Adipose tissue (tissue), 3 donors: ENCODE data around the gene HSPB6. TPM values are rescaled to one million over a fixed set of nuclear protein-coding genes. Genes with fewer than 3 reads are reported as not detected.

Source experiments
- H3K27ac ChIP-seq: one replicate; pipeline ENCODE4 v1.5.1; 2013; ENCODE audit warnings: low read depth, low read length
- WGBS, 3 donors: extraction: QIAGEN DNeasy Blood & Tissue Kit; methylation state at CpG; one replicate each; pipeline ENCODE4 v1.1.7; 2013; 5-methylcytosine and 5-hydroxymethylcytosine counted together
- polyA plus RNA-seq, 3 donors: library from polyadenylated mRNA; stranded (reverse); fragments of 200-250 nt; gene quantifications; one replicate each; pipeline ENCODE4 v1.2.3, GENCODE V29; 2013
- donor health status: healthy with polysubstance abuse.
- donor health status: Bipolar disorder and iron deficiency.
- donor health status: healthy.

The HSPB6 gene
- polyA plus RNA-seq, 3 donors: 63.3 to 608 (median 552) TPM

DNA sequence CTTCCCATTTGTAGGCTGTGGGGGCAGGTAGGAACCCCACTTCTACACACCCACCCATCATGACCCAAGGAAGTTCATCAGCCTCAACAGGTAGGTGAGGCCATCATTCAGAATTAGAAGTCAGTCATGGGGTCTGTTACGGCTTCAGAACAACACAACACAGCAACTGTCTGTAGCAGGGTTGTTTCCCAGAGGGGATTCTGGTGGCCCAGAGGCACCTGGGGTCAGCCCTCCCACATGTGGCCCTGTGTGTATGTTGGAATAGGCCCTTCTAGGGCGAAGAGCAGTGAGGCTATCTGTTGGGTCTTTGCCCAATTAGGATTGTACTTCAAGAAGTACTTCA, 18.0 kb downstream of the HSPB6 start:
- WGBS, 3 donors: 72 to 97% (median 83%) methylated on average over 2 of the region's 2 CpGs
- no peak overlapping the region for H3K27ac ChIP-seq

- WGBS, 3 donors: 90 to 91% (median 91%) methylated on average over 37 of the region's 37 CpGs
- no peak overlapping the region for H3K27ac ChIP-seq
Observed at GRCh38 chr19:35738021-35738886, 18.6 kb downstream of the HSPB6 start.

GRCh38 chr19:35736913-35737886, 19.6 kb downstream of the HSPB6 start:
- H3K27ac ChIP-seq: no peak overlapping the region
- WGBS, 3 donors: 84 to 89% (median 88%) methylated on average over 22 of the region's 22 CpGs

GRCh38 chr19:35734889-35735288, 21.9 kb downstream of the HSPB6 start:
- H3K27ac ChIP-seq: no peak overlapping the region
- 80 to 87% (median 84%) methylated on average over 5 of the region's 5 CpGs for WGBS, 3 donors

DNA sequence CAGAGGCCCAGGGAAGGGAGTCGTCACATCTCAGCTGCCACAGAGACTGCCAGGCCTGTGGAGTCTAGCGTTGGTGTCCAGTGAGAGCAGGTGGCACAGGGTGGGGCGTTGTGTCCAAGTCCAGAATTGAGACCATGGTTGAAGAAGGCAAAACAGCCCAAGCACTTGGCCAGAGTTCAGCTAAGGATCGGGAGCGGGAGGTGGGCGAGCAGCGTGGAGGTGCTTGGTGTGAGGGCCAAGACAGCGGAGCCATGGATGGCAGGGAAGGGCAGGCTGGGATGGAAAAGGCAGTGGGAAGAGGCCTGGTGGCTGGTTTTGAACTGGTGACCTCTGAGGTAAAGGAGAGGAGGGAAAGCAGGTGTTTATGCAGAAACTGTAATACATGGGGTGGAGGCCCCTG, 22.6 kb downstream of the HSPB6 start:
- WGBS, 3 donors: 94 to 96% (median 95%) methylated on average over 8 of the region's 8 CpGs
- H3K27ac ChIP-seq: no peak overlapping the region

- 86 to 93% (median 90%) methylated on average over 35 of the region's 35 CpGs for whole genome bisulfite sequencing, 3 donors
Observed at GRCh38 chr19:35733180-35734125, 23.4 kb downstream of the HSPB6 start.

DNA sequence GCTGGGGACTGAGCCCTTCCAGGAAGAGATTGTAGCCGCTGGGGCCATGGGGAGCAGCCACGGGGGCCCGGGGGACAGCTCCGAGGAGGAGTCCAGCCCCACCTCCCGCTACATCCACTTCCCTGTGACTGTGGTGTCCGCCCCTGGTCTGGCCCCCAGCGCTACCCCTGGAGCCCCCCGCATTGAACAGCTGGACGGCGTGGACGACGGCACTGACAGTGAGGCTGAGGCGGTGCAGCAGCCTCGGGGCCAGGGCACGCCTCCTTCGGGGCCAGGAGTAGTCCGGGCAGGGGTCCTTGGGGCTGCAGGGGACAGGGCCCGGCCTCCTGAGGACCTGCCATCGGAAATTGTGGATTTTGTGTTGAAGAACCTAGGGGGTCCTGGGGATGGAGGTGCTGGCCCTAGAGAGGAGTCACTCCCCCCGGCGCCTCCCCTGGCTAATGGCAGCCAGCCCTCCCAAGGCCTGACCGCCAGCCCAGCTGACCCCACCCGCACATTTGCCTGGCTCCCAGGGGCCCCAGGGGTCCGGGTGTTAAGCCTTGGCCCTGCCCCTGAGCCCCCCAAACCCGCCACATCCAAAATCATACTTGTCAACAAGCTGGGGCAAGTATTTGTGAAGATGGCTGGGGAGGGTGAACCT, 24.2 kb downstream of the HSPB6 start:
- H3K27ac ChIP-seq: no peak overlapping the region
- 87 to 92% (median 88%) methylated on average over 24 to 25 of the region's 25 CpGs for WGBS, 3 donors

More at GRCh38 chr19:35733180-35734125, 23.4 kb downstream of the HSPB6 start:
- no peak overlapping the region for H3K27ac ChIP-seq

DNA sequence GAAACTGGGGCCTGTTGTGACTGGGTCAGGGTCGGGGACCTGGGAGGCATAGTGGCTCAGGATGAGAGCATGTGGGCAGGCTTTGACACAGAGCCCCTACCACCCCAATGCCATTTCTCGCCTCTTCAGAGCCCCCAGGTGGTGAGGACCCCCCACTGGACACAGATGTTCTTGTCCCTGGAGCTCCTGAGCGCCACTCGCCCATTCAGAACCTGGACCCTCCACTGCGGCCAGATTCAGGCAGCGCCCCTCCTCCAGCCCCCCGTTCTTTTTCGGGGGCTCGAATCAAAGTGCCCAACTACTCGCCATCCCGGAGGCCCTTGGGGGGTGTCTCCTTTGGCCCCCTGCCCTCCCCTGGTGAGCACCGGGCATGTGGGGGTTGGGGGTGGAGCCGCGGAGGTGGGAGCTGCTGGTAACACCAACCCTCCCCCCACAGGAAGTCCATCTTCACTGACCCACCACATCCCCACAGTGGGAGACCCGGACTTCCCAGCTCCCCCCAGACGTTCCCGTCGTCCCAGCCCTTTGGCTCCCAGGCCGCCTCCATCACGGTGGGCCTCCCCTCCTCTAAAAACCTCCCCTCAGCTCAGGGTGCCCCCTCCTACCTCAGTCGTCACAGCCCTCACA, 24.9 kb downstream of the HSPB6 start:
- 88 to 92% (median 90%) methylated on average over 21 of the region's 21 CpGs for WGBS, 3 donors
- H3K27ac ChIP-seq: no peak overlapping the region

GRCh38 chr19:35731353-35731752, 25.5 kb downstream of the HSPB6 start:
- no peak overlapping the region for H3K27ac ChIP-seq
- WGBS, 3 donors: 83 to 87% (median 85%) methylated on average over 8 to 9 of the region's 9 CpGs

DNA sequence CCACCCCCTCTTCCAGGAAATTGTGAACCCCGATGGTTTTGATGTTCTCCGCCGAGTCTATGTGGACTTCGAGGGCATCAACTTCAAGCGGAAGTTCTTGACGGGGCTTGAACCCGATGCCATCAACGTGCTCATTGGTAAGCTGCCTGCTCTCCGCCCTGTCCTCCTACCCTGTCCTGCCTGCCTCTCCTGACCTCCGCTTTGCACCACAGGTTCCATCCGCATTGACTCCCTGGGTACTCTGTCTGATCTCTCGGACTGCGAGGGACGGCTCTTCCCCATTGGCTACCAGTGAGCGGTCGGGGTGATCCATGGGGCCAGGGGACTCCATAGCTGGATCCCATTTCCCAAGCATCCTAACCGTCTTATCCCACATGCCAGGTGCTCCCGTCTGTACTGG, 26.5 kb downstream of the HSPB6 start:
- 92 to 95% (median 95%) methylated on average over 18 of the region's 18 CpGs for WGBS, 3 donors
- no peak overlapping the region for H3K27ac ChIP-seq

DNA sequence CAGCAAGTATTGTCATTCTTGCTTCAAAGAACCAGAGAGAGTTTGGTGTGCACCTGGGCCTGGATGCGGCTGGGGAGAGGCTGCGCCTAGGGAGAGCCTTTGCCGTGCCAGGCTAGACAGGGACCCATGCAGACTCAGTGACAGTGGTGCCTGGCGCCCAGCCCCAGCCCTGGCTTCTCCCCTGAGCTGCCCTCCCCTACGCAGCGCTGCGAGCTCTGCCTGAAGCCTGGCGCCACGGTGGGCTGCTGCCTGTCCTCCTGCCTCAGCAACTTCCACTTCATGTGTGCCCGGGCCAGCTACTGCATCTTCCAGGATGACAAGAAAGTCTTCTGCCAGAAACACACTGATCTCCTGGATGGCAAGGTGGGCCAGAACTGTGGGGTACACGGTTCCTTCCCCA, 27.1 kb downstream of the HSPB6 start:
- H3K27ac ChIP-seq: no peak overlapping the region
- WGBS, 3 donors: 90 to 96% (median 94%) methylated on average over 11 of the region's 11 CpGs

GRCh38 chr19:35729021-35729420, 27.8 kb downstream of the HSPB6 start:
- 88 to 92% (median 91%) methylated on average over 18 of the region's 18 CpGs for WGBS, 3 donors
- H3K27ac ChIP-seq: no peak overlapping the region

- WGBS, 3 donors: 91 to 94% (median 93%) methylated on average over 19 of the region's 19 CpGs
Observed at GRCh38 chr19:35727956-35728706, 28.7 kb downstream of the HSPB6 start.

GRCh38 chr19:35727053-35727955, 29.5 kb downstream of the HSPB6 start:
- no peak overlapping the region for H3K27ac ChIP-seq
- 93 to 95% (median 95%) methylated on average over 25 of the region's 25 CpGs for WGBS, 3 donors

More at GRCh38 chr19:35727956-35728706, 28.7 kb downstream of the HSPB6 start:
- H3K27ac ChIP-seq: no peak overlapping the region

DNA sequence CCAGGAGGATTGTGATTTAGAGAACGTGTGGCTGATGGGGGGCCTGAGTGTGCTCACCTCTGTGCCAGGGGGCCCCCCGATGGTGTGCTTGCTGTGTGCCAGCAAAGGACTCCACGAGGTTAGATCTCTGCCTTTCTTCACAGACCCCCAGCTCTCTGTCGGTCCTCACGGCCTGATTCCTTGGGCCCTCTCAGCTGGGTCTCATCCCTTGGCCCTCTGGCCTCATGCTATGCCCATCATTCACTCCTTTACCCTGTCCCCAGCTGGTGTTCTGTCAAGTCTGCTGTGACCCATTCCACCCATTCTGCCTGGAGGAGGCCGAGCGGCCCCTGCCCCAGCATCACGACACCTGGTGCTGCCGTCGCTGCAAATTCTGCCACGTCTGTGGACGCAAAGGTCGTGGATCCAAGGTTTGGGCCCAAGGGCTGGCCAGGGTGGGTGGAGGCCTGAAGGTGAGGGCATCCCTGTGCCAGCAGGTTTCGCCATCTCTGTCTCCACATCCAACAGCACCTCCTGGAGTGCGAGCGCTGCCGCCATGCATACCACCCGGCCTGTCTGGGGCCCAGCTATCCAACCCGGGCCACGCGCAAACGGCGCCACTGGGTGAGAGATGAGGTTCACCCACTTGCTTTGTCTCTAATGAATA, 31.5 kb downstream of the HSPB6 start:
- no peak overlapping the region for H3K27ac ChIP-seq
- 94 to 96% (median 94%) methylated on average over 23 of the region's 23 CpGs for WGBS, 3 donors
